ENCODE results near the gene MTG1.
"Not testable (repeated sequence)": the region's sequence is repeated elsewhere in the genome, so short reads cannot be mapped to it uniquely, and the experiment has no call there.

MTG1 gene

GRCh38 chr10:133401981-133402725 is 8.2 kb downstream of the MTG1 start:
- no peak for DNase-seq

GRCh38 chr10:133403359-133403758 is 9.4 kb downstream of the MTG1 start:
- DNase-seq, result no peak

GRCh38 chr10:133403784-133404183 is 9.8 kb downstream of the MTG1 start:
- no peak for DNase-seq

GRCh38 chr10:133405272-133405671 is 11.3 kb downstream of the MTG1 start:
- no peak for DNase-seq

- DNase-seq, result no peak
These were observed 12.0 kb downstream of the MTG1 start for GRCh38 chr10:133405844-133406527.

GRCh38 chr10:133411523-133412380 is 17.8 kb downstream of the MTG1 start:
- no peak for DNase-seq

GRCh38 chr10:133412381-133412711 is 18.4 kb downstream of the MTG1 start:
- DNase-seq, result no peak

GRCh38 chr10:133414401-133414800 is 20.4 kb downstream of the MTG1 start:
- not testable (repeated sequence) for DNase-seq

GRCh38 chr10:133415752-133416151 is 21.8 kb downstream of the MTG1 start:
- DNase-seq, result no peak

- no peak for DNase-seq
These were observed 24.5 kb downstream of the MTG1 start for GRCh38 chr10:133418289-133418993.

- DNase-seq, result no peak
These were observed 25.4 kb downstream of the MTG1 start for GRCh38 chr10:133419211-133419950.

GRCh38 chr10:133420028-133420427 is 26.1 kb downstream of the MTG1 start:
- no peak for DNase-seq

- DNase-seq, result no peak
These were observed 26.6 kb downstream of the MTG1 start for GRCh38 chr10:133420579-133420978.

GRCh38 chr10:133421336-133422222 is 27.6 kb downstream of the MTG1 start:
- no peak for DNase-seq

- DNase-seq, result no peak
These were observed 28.4 kb downstream of the MTG1 start for GRCh38 chr10:133422223-133422806.

GRCh38 chr10:133422807-133423771 is 29.1 kb downstream of the MTG1 start:
- DNase-seq, result no peak

GRCh38 chr10:133424102-133424501 is 30.1 kb downstream of the MTG1 start:
- not testable (repeated sequence) for DNase-seq

GRCh38 chr10:133424601-133425000 is 30.6 kb downstream of the MTG1 start, which contains the start of gene SPRN:
TSS of gene SPRN (minus strand) at chr10:133424625. CDS start at chr10:133423681, 944 bp downstream.
- DNase-seq, result not testable (repeated sequence)

GRCh38 chr10:133429571-133429970 is 35.6 kb downstream of the MTG1 start:
- DNase-seq, result not testable (repeated sequence)
